HG03095 (cell line): ENCODE results near the gene GNG8.
A peak's percentile ranks its signal among the peaks of the same experiment; 100 is the strongest.

Source experiments
- ATAC-seq: cut with Tn5 transposase; IDR thresholded peaks from one replicate; pipeline ENCODE4 v1.9.1; 2021; ENCODE audit warnings: moderate library complexity; ENCODE audit not compliant: unreplicated experiment

GNG8 gene

DNA sequence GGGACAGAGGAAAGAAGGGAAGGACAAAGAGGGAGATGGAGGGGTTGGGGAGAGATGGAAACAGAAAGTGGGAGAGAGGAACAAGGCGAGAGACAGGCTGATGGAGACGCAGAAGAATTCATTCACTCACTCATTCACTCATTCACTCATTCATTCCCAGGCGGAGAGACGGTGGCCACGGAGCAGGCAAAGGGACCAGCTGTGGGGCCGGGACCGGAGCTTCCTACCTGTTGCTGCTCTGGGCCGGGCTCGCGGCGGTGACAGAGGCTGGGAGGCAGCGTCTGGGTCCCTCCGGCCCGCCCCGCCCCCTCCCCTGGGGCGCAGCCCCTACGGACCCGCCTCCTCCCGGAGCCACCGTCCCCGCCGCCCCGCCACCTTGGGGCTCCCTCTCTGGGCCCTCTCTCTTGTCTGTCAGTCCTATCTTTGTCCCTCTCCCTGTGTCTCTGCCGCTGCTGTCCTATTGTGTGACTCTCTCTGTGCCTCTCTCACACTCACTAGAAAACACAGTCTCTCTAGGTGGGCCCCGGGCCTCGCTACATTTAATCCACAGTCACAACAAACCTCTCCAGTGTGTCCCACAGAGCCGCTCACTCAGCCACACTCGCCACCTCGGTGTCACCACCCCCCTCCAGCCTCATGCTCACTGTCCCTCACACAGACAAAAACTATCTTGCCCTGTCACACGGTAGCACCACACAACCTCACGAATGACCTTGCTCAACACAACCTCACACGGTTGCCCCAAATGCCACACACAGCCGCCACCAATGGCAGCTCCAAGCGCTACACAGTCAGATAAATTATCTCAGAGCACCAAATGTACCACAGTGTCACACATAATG, at the start of gene GNG8:
Gene GNG8, minus strand, starts transcription at position 283 of the 842 bp plus-strand sequence. CDS start 1,520 bp downstream, outside the sequence.
- ATAC-seq, result no peak

DNA sequence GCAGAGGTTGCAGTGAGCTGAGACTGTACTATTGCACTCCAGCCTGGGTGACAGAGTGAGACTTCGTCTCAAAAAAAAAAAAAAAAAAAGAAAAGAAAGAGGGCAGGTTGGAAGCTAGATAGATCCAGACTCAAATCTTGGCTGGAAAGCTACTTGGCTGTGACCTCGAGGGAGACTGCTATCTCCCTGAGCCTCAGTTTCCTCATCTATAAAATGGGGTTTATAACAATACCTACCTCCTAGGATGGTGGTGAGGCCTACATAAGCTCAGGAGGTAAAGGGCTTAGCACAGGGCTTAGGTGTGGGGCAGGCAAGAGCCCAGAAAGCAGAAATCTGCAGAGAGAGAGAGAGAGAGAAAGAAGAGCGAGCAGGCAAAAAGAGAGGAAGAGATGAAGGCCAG, 49.2 kb upstream of the GNG8 start:
- ATAC-seq, result no peak

DNA sequence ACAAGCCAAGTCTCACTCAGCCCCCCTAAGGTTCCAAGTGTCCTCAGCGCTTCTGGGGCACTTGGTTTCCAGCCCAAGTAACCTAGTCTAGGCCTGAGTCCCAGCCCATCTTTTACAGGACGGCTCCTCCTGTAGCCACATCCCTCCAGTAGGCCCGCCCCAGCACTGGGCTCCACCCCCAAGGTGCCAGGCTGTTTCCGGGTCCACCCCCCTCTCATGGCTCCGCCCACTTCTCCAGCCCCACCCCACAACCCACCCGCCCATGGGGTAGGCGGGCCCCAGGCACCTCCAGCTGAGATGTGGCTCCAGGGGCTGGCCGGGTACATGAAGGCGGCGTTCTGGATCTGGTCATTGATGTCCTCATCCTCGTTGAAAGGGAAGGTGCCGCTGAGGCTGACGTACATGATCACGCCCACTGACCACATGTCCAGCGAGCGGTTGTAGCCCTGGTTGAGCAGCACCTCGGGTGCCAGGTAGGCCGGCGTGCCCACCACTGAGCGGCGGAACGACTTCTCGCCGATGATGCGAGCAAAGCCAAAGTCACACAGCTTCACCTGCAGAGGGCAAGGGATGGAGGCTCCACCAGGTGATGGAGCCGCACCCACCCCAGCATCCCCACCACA, 42.2 kb upstream of the GNG8 start:
- no peak for ATAC-seq

DNA sequence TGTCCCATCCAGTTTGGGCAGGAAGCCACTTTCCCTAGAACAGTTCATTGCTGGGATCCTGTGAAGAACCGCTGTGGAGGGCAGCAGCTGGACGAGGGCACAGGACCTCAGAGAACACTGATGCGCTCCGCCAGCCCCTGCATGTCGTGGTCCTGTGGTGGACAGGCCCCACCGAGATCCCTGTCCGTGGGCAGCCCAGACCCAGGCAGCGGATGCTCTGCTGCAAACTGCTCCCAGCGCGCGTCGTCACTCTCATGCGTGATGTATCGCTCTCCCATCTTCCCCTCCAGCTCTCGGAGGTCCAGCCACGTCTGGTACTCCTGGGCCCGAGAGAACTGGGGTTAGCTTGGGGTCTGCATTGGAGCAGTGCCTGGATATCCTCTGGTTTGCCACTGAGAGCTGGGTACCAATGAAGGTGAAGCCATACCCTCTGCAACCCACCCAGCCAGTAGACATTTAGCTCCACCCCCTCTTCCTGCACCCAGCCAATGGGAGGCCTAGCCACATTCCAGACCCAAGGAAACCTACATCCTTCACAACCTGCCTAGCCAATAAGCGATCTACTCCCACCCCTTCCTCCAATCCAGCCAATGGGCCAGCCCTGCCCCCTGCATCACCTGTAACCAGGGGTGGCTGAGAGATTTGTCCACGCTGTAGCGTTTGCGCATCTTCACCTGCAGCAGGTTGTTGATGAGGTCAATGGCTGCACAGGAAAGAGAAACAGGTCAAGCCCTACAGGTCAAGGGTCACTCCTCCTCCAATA, 38.6 kb upstream of the GNG8 start:
- no peak for ATAC-seq

DNA sequence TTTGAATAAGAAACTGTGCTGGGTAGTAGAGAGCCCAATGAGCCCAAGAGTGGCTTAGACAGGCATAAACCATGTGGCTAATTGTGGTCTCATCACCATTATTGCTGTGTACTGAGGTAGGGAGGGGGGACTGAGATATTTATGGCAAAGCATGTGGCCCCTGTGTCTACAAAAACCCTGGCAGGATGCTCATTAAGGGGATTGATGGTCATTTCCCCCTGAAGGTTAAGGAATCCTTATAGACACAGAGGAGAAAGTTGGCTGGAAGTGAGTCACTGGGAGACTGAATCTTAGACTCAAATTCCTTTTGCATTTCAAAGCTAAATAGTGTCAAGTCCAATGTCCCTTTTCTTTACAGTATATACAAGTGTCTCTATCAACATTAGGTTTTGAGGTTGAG, 34.8 kb upstream of the GNG8 start:
- ATAC-seq, result no peak

DNA sequence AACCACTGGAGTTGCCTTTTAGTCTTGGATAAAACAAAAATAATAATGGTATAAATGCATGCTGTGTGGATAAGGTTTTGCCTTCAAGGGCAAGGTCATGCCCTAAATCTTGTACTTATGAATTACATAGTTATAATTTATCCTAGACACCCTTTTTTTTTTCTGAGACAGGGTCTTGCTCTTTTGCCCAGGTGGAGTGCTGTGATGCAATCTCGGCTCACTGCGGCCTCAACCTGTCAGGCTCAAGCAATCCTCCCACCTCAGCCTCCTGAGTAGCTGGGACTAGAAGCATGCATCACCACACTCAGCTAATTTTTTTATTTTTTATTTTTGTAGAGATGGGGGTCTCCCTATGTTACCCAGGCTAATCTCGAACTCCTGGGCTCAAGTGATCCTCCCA, 32.7 kb upstream of the GNG8 start:
- no peak for ATAC-seq

DNA sequence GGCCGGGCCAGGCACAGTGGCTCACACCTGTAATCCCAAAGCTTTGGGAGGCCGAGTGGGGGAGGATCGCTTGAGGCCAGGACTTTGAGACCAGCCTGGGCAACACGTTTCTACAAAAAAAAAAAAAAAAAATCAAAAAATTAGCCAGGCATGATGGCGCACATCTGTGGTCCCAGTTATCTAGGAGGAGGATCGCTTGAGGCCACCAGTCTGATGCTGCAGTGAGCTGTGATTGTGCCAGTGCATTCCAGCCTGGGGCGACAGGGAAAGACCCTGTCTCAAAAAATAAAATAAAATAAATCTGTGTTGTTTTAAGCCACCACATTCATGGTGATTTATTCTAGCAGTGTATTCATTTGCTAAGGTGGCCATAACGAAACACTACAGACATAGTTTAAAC, 29.1 kb upstream of the GNG8 start:
- no peak for ATAC-seq

DNA sequence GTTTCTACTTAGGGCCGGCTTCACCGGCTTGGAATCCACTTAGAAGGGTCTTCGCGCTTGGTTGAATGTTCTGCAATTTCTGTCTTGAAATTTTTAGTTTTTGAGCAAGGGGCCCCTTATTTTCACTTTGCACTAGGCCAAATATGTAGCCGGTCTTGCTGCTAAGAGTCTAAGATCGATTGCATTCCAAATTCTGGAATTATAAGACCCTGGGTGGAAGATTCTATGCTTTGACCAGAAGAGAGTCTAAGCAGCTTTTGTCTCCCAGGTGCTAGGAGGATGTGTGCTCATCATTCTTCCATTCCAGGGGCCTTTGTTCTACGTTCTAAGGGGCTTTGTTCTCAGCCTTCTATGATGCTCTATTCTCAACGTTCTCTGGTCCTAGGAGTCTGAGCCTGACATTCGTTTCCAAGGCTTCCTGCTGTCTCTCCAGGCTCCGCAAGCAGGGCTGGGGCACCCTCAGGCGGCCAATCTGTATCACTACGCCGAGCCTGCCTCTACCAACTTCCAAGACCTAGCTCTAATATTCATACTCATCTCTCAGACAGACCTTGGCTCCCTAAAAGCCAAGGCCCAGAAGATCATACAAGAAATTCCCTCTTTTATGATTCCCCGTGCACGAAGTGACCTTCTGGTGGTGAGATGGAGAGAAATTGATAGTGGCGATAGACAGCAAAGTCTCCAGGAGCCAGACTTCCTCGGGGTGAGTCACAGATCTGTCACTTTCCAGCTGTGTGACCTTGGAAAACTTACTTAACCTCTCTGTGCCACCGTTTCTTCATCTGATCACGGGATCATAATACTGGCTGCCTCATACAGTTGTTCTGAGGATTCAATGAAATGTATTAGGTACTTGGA, 26.0 kb upstream of the GNG8 start:
- no peak for ATAC-seq

DNA sequence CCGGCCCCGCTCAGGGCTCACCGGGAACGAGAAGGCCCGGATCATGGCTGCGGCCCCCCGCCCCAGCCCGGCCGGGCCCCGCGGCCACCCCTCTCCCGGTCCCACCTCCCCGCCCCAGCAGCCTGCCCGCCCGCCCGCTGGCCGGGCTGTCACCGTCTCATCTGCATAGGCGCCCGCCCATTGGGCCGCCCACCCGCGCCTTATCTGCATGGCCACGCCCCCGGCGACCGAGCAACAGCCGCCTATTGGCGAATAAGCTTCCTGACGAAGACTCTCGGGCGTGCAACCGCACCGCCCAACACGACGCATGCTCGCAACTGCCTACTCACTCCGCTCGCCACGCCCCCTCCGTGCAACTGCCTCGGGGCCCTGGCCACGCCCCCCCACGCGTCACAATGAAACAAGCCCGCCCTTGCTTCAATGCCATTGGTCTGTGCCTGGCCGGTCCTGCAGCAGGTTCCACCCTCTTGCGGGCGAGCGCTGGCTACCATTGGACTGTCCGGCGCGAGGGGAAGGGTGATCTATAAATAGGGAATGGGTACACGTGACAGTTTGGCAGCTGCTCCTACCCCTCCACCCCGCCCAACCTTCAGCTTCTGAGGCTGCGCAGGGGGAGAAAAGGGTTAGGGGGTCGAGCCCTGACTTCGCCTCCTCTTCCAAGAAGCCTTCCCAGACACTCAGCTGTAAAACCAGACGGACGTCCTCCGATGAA, 25.2 kb upstream of the GNG8 start, which contains the start of gene DACT3:
Gene DACT3, minus strand, starts transcription at position 163 of the 712 bp plus-strand sequence. Its CDS starts 118 bp downstream, at position 45.
- ATAC-seq, result peak; percentile 85

DNA sequence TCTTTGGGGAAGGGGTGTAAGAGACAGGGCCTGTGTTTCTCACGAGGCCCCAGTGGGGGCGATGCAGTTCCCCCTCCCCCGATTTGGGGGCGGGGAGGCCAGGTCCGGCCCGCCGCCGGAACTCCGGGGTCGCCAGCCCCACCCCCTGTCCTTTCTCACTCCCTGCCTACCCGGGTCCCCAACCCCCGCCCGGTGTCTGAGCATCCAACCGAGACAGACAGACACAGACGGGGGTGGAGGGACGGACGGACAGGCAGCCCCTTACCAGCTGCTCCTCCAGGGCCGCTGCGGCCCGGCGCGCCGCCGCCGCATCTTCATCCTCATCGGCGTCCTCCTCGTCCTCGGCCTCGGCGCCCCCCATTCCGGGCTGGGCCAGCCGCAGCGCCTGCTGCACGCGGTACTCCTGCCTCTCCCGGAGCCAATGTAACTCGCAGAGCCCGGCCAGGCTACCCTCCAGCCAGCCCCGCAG, 24.6 kb upstream of the GNG8 start:
- ATAC-seq, result no peak

DNA sequence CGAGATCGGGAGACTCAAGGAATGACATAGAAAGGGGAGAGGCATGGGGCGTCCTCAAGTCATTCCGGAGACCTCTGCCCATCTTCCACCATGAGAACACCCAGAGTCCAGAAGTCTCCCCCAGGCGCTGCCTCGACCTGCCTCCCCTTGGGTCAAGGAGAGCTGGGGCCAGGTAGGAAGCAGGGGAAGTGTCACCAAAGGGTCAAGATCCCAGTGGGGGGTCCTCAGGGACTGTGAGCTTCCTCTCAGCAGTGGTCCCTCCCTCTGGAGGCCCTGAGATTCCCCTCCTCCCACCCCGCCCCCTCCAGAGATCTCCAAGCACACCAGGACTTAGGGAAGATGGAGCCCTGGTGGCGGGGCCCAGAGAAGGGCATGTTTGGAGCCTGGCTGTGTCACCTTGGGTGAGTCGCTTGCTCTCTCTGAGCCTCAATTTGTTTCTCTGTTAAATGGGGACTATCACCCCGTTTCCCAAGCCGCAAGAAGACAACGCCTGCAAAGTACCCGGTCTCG, 24.1 kb upstream of the GNG8 start:
- ATAC-seq, result no peak

DNA sequence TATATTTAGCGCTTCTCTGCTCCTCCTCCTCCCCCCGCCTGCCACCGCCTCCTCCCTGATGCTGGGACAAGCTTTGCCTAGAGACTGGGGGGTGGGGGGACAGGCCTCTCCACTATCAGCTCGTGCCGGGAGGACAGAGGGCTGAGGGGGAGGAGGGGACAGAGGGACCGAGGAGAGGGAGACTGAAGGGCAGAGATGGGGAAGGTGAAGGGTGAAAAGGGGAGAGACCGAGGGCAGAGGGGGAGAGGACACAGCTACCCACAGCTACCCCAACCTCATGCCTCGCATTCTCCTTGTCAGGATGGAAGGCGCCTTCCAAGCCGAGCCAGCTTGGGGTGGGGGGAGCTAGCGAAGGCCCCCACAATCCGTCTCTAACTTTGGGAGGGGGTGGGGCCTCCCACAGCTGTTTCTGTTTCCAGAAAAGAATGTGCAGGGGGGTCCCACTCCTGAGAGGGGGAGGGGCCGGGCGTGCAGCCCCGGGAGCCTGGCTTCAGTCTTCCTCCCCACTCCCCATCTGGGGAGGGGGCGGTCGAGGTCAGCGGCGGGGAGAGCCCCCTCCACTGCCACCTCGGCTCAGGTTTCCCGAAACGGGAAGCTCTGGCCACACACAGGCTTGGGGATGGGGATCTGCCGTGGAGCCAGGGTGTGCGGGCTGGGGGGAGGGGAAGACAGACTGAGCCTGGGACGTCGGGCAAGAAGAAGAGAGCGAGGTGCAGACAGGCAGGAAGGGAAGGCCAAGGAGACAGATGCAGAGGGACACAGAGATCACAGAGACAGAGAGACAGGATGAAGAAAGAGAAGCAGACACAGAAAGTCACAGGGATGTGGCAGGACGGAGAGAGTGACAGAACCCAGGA, 23.4 kb upstream of the GNG8 start:
- ATAC-seq, result no peak

DNA sequence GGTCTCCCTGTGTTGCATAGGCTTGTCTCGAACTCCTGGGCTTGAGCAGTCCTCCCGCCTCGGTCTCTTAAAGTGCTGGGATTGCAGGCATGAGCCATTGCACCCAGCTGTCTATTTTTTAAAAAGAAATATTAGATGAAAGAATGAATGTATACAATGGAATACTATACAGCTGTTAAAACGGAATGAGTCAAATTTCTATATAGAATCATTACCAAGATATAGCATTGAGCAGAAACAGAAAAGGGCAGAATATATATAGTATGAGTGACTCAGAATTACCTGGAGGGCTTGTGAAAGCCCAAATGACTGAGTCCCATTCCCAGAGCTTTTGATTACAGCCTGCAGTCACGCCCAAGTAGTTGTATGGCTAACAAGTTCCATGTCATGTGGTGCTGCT, 20.5 kb upstream of the GNG8 start:
- no peak for ATAC-seq

DNA sequence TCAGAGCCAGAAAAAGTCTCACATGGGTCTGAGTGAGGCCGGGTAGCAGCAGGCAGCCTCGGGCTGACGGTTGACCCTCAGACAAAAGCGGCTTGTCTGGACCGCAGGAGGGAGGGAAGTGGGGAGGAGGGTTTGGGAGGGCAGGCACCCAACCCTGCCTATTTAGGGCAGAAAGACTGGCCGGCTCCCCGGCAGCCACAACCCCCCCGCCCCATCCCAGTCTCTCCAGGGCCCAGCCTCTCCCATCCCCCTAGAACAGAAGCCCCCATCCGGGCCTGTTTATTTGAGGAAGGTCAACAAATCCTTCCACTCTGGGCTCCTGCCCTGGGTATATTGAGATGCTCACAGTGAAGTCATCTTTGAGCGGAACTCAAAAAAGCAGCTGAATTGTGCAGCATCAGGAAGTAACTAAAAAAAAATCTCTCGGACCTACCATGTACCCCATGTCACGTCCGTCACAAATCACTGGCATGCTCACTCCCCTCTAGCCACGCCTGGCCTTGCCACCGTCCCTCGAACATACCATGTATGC, 18.7 kb upstream of the GNG8 start:
- ATAC-seq, result no peak

DNA sequence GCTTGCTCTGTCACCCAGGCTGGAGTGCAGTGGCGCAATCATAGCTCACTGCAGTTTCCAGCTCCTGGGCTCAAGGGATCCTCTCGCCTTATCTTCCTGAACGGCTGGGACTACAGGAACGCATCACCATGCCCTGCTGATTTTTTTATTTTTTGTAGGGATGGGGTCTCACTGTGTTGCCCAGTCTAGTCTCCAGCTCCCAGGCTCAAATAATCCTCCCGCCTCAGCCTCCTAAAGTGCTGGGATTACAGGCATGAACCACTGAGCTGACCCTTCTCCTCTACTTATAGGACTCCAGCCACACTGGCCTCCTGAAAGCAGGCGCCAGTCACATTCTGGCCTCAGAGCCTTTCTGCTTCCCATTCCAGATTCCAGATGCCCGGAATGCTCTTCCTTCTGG, 14.4 kb upstream of the GNG8 start:
- no peak for ATAC-seq

DNA sequence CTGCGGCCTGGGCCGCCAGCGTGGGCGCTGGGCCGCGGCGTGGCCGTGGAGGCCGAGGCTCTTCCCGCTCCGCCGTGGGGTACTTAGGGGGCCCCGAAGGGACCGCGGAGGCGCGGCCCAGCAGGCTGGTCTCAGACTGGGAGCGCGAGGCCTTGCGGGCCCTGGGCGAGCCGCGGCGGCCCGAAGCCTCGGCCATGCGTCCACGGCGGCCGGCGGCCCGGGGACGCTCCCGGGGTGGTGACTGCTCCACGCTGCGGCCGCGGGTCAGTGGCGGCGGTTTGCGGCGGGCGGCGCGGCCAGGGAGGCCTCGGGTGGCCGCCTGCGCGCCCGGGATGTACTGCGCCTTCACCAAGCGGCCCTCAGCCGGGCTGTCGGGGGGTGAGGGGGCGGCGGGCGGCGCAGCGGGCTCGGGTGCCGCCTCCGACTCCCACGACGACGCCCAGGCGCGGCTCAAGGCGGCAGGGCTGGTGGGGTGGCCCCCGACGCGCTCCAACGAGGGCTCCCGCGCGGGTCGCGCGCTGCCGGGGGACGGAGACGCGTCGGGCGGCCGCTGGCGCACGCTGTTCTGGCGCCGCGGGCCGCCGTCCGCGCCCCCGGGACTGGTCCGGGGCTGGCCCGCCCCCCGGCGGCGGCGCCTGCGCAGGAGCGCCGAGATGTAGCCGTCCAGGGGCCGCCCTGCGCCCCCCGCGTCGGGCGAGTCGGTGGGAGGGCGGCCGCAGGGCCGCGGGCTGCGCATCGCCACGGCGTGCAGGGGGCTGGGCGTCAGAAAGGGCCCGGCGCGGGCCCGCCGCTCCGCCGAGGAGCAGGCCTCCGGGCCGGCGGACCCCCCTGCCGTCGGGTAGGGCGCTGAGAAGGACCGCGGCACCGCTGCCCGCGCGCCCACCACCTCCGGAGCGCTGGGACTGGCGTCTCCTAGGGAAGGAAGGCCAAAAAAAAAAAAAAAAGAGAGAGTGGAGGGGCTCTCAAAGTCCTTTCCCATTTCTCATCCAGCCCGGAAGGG, 13.3 kb upstream of the GNG8 start:
- no peak for ATAC-seq
